Gastroesophageal sphincter (tissue), 4 donors: ENCODE data around the gene RAPGEF5. TPM values are rescaled to one million over a fixed set of nuclear protein-coding genes. Genes with fewer than 3 reads are reported as not detected.

Experiments used
- ATAC-seq: fragments of 150-250 bp; one replicate; pipeline ENCODE4 v1.9.1; 2016; ENCODE audit warnings: mild to moderate bottlenecking, moderate library complexity
- H3K27ac ChIP-seq, 4 donors: fragments of 200-600 bp; sonication (generic) in 3 of 4; 1 replicate in 3 of 4; 2 replicates in 1 of 4; pipeline ENCODE4 v1.5.1; 2016 to 2019
- H3K27me3 ChIP-seq: fragments of 200-600 bp; sonication (generic); one replicate; pipeline ENCODE4 v1.5.1; 2019
- H3K36me3 ChIP-seq, 2 donors: fragments of 200-600 bp; sonication (generic); one replicate each; pipeline ENCODE4 v1.5.1; 2019; ENCODE audit warnings: control low read depth in 1 of 2
- H3K4me1 ChIP-seq, 3 donors: fragments of 200-600 bp; sonication (generic); 1 replicate in 2 of 3; 2 replicates in 1 of 3; pipeline ENCODE4 v1.5.1; 2016 to 2019; ENCODE audit warnings: control low read depth in 2 of 3
- H3K4me3 ChIP-seq, 2 donors: fragments of 200-600 bp; sonication (generic); one replicate each; pipeline ENCODE4 v1.5.1; 2019; ENCODE audit warnings: mild to moderate bottlenecking in 1 of 2, moderate library complexity in 1 of 2
- H3K9me3 ChIP-seq, 3 donors: fragments of 200-600 bp; sonication (generic); one replicate each; pipeline ENCODE4 v1.5.1; 2017 to 2019; ENCODE audit warnings: control low read depth in 2 of 3
- CTCF ChIP-seq, 4 experiments: fragments of 200-600 bp in 2 of 4; fragments of 450-650 bp in 2 of 4; sonication (generic) in 1 of 4; IDR thresholded peaks; one replicate each; pipeline ENCODE4 v1.5.1; 2017 to 2019; ENCODE audit warnings: antibody characterized with exemption in 4 of 4, mild to moderate bottlenecking in 2 of 4, moderate library complexity in 2 of 4
- EP300 ChIP-seq: sonication (generic); formaldehyde crosslinking; IDR thresholded peaks from one replicate; pipeline ENCODE4 v1.6.1; 2017; ENCODE audit warnings: antibody characterized with exemption, mild to moderate bottlenecking
- POLR2A ChIP-seq, 2 donors: fragments of 450-650 bp; IDR thresholded peaks; one replicate each; pipeline ENCODE4 v1.6.1; 2017; ENCODE audit warnings: antibody characterized with exemption in 2 of 2, mild to moderate bottlenecking in 2 of 2, moderate library complexity in 1 of 2
- POLR2AphosphoS5 ChIP-seq: sonication (generic); formaldehyde crosslinking; IDR thresholded peaks from one replicate; pipeline ENCODE4 v1.6.1; 2017; ENCODE audit warnings: antibody characterized with exemption
- WGBS, 2 donors: methylation state at CpG; one replicate each; pipeline ENCODE4 v1.1.5; 2018; ENCODE audit warnings: low coverage in 1 of 2; 5-methylcytosine and 5-hydroxymethylcytosine counted together
- total RNA-seq, 4 donors: library from RNA; depleted of rRNA; stranded (reverse); fragments of >200 nt; gene quantifications; one replicate each; pipeline ENCODE4 v1.1.0, GENCODE V29; 2016

Gene RAPGEF5
- total RNA-seq, 4 donors from 2014 or later = 21.5 to 29.8 (median 26.6) TPM

DNA sequence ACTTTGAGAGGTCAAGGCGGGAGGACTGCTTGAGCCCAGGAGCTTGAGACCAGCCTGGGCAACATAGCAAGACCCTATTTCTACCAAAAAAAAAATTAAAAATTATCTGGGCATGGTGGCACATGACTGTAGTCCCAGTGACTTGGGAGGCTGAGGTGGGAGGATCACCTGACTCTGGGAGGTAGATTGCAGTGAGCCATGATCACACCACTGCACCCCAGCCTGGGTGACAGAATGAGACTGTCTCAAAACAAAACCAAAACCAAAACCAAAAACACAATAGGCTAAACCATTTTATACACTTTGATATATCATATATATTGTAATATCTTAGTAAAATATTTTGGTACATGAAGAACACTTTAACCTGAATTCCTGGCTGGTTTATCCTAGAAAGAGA is 101.6 kb downstream of the RAPGEF5 start:
- Histone ChIP-seq H3K4me1 (no peaks in the 10 kb centered on the region), H3K9me3 (no peaks in the 10 kb centered on the region), H3K36me3 (no peaks in the 10 kb centered on the region), H3K4me3 (no peak overlapping the region), H3K27me3 (no peaks in the 10 kb centered on the region), H3K27ac (no peak overlapping the region)
- no peak for ATAC-seq
- 80 to 88% methylated on average over 1 of the region's 1 CpG for WGBS, 2 donors
- TF ChIP-seq EP300 = no peak

DNA sequence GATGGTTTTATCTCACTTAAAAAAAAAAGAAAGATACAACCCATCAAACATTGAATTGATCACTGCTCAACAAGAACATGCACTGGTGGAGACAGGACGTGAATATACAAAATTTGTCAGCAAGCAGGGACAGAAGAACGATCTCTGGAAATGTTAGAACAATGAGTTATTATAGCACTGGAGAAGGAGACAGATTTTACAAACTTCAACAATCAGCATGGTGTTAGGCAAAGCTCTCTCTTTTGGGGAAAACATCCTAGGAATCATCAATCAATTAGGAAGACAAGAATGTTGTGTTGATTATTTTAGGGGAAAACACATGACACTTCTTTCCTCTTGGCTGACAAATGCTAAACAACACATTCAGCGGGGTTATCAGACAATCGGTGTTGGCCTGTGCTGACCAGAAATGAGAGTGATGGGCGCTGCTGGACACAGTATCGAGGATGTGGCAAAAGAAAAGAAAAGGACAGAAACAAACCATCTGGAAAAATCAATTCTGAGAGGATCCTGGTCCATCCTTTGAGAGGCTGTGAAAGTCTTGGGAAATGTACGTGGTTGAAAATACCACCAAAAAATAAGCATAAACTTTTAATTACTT is 103.9 kb downstream of the RAPGEF5 start:
- no peaks in the 10 kb centered on the region for H3K9me3 ChIP-seq
- 49 to 62% methylated on average over 6 to 7 of the region's 7 CpGs for WGBS, 2 donors
- H3K4me3 ChIP-seq = no peak overlapping the region
- no peak overlapping the region for H3K27ac ChIP-seq
- H3K4me1 ChIP-seq = no peaks in the 10 kb centered on the region
- H3K27me3 ChIP-seq = no peaks in the 10 kb centered on the region
- TF ChIP-seq POLR2A (IDR thresholded peaks at IDR 0.05) = no peak
- no peak for TF ChIP-seq CTCF (IDR thresholded peaks at IDR 0.05)
- no peak for TF ChIP-seq POLR2AphosphoS5
- no peak for ATAC-seq
- H3K36me3 ChIP-seq = no peaks in the 10 kb centered on the region

DNA sequence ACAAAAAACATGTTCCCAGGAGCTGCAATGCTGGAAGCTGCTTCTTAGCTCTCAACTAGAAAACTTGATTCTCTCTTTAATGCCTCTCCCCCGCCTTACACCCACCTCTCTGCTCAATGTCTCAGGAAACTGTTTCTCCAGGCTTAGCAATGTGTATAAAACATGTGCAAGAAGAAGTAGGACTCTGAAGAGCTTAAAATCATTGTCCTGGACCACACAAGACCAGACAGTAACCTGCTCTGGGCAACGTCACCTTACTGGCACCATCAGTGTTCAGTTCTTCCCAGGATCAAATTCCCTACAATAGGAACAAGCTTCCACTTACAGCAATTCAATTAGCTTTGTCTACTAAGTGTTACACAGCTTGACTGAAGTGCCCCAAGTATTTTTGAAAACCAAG is 104.9 kb downstream of the RAPGEF5 start:
- no peak for ATAC-seq
- Histone ChIP-seq H3K9me3 (no peaks in the 10 kb centered on the region), H3K4me3 (no peak overlapping the region), H3K27me3 (no peaks in the 10 kb centered on the region), H3K27ac (no peak overlapping the region), H3K36me3 (no peaks in the 10 kb centered on the region), H3K4me1 (no peaks in the 10 kb centered on the region)
- TF ChIP-seq EP300 = no peak
- WGBS, 2 donors = 60 to 93% methylated on average over 1 to 2 of the region's 2 CpGs

DNA sequence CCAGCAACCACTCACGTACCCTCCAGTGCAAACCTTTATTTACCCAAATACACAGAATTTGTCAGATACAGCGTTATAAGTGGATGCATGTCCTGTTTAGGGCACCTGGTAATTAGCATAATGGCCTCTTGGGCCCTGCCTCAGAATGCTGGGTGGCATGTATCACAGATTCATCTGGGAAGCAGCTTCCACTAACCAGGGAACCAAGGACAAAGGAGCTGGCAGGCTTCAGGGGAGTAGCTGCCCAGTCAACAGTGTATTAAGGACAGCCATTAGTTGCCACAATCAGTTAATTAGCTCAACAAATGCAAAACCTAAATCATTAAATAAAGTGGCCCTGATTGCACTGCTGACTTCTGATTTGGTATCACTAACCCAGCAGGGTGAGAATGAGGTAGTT is 105.7 kb downstream of the RAPGEF5 start:
- no peaks in the 10 kb centered on the region for H3K4me1 ChIP-seq
- WGBS, 2 donors = 94 to 100% methylated on average over 2 of the region's 2 CpGs
- no peak for ATAC-seq

GRCh38 chr7:22250390-22250789 is 106.6 kb downstream of the RAPGEF5 start:
- ATAC-seq = no peak
- 73 to 90% methylated on average over 2 to 4 of the region's 4 CpGs for WGBS, 2 donors
- no peaks in the 10 kb centered on the region for H3K36me3 ChIP-seq
- H3K27me3 ChIP-seq = no peaks in the 10 kb centered on the region
- H3K27ac ChIP-seq = no peak overlapping the region
- H3K4me1 ChIP-seq = no peaks in the 10 kb centered on the region
- no peak overlapping the region for H3K4me3 ChIP-seq
- TF ChIP-seq CTCF (IDR thresholded peaks at IDR 0.05) (no peak), POLR2A (IDR thresholded peaks at IDR 0.05) (no peak), EP300 (no peak), POLR2AphosphoS5 (no peak)
- H3K9me3 ChIP-seq = peaks cover 0 to 12% (median 0%) of the 10 kb centered on the region in 3 donors

More for the DNA sequence above, 105.7 kb downstream of the RAPGEF5 start:
- Histone ChIP-seq H3K27me3 (no peaks in the 10 kb centered on the region), H3K36me3 (no peaks in the 10 kb centered on the region), H3K27ac (no peak overlapping the region), H3K4me3 (no peak overlapping the region), H3K9me3 (peaks cover 0 to 3% (median 0%) of the 10 kb centered on the region in 3 donors)
- TF ChIP-seq POLR2AphosphoS5 = no peak
- no peak for TF ChIP-seq CTCF (IDR thresholded peaks at IDR 0.05)
- TF ChIP-seq POLR2A (IDR thresholded peaks at IDR 0.05) = no peak
- TF ChIP-seq EP300 = no peak

DNA sequence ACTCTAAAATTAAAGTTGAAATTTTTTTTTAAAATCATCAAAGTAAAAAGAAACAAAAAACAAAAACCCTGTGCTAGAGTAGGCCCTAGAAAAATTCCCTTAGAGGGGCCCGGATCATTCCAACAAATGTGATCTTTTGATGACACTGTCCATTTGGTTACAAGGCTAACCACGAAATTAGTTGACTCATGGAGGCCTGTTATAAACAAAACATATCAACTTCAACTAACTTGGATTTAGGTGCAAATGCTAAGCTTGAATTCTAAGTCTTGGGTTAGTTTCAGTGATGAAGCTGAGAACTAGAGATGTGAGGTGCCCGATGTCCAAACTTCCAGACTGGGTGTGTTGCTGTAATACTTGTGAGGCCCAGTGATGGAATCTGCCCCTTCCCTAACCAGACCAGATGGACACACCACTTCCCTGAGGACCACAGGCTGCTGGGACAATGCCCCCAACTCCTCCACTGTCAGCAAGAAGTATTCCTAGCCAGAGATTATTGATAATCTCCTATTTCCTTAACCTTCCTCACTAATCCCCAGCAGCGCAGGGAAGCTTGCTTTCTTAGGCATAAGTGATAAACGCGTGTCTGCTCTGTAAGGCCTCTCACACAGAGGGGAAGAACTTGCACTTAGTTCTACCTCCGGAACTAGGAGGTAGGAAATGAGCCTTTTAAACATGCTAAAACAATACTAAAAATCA is 108.7 kb downstream of the RAPGEF5 start:
- no peak for TF ChIP-seq POLR2A (IDR thresholded peaks at IDR 0.05)
- 75 to 88% methylated on average over 7 of the region's 7 CpGs for WGBS, 2 donors
- Histone ChIP-seq H3K27me3 (no peaks in the 10 kb centered on the region), H3K36me3 (no peaks in the 10 kb centered on the region), H3K4me3 (no peak overlapping the region), H3K27ac (no peak overlapping the region), H3K4me1 (no peaks in the 10 kb centered on the region), H3K9me3 (peaks cover 0 to 12% (median 0%) of the 10 kb centered on the region in 3 donors)
- ATAC-seq = no peak
